SKM-1 (cell line): ENCODE results near the gene CERS4.
A peak's percentile ranks its signal among the peaks of the same experiment; 100 is the strongest.
"Not testable (repeated sequence)": the region's sequence is repeated elsewhere in the genome, so short reads cannot be mapped to it uniquely, and the experiment has no call there.

ENCODE experiments used
- DNase-seq: peaks from one replicate; lab custom pipeline; 2025; ENCODE audit not compliant: unreplicated experiment; lab: John Stamatoyannopoulos, UW

Gene CERS4

GRCh38 chr19:8241646-8242045, 32.5 kb downstream of the CERS4 start:
- no peak for DNase-seq

GRCh38 chr19:8242211-8242821, 33.1 kb downstream of the CERS4 start:
- DNase-seq, result peak; percentile 26

GRCh38 chr19:8243146-8243545, 34.0 kb downstream of the CERS4 start:
- no peak for DNase-seq

- no peak for DNase-seq
These were observed 35.3 kb downstream of the CERS4 start for GRCh38 chr19:8244442-8244841.

GRCh38 chr19:8245869-8246835, 37.0 kb downstream of the CERS4 start:
- no peak for DNase-seq

- DNase-seq, result not testable (repeated sequence)
These were observed 38.1 kb downstream of the CERS4 start for GRCh38 chr19:8247129-8247890.

- DNase-seq, result no peak
These were observed 39.5 kb downstream of the CERS4 start for GRCh38 chr19:8248348-8249328.

DNA sequence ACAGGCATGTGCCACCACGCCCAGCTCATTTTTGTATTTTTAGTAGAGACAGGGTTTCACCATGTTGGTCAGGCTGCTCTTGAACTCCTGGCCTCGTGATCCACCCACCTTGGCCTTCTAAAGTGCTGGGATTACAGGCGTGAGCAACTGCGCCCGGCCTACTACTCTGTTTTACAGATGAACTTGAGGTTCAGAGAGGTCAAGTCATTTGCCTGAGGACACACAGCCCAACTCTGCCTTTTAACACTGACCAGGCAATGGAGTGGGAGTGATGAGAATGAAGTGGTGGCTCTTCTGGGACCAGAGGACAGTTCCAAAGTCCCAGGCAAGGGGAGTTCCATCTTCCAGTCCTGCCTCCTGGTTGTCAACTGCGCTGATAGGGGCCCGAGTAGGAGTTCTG, 41.4 kb downstream of the CERS4 start:
- DNase-seq, result no peak

DNA sequence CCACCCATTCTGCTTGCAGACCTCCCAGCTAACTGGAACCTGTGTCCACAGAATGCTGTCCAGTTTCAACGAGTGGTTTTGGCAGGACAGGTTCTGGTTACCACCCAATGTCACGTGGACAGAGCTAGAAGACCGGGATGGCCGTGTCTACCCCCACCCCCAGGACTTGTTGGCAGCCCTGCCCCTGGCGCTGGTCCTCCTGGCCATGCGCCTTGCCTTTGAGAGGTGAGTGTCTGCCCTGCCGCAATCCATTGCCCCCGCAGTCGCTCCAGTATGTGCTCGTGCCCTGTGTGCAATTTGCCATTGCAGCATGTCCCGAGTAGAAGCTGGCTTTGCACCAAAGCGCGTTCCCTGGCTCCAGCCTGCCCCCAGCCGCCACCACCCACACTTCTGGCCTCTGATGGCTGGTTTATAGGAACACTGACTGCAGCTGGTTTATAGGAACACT, 41.9 kb downstream of the CERS4 start:
- DNase-seq, result no peak

- DNase-seq, result peak; percentile 35
These were observed 43.9 kb downstream of the CERS4 start for GRCh38 chr19:8252922-8253589.

DNA sequence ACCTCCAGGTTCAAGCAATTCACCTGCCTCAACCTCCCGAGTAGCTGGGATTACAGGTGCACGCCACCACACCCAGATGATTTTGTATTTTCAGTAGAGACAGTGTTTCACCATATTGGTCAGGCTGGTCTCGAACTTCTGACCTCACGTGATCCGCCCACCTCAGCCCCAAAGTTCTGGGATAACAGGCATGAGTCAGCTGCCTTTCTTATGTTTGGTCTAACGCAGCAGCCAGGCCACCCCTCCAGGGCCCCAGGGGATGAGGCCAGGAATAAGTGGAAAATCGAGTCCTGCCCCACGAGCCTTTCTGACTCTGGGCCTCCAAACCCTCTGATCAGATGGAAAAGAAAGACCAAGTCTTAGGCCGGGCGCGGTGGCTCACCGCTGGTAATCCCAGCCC, 44.5 kb downstream of the CERS4 start:
- no peak for DNase-seq

DNA sequence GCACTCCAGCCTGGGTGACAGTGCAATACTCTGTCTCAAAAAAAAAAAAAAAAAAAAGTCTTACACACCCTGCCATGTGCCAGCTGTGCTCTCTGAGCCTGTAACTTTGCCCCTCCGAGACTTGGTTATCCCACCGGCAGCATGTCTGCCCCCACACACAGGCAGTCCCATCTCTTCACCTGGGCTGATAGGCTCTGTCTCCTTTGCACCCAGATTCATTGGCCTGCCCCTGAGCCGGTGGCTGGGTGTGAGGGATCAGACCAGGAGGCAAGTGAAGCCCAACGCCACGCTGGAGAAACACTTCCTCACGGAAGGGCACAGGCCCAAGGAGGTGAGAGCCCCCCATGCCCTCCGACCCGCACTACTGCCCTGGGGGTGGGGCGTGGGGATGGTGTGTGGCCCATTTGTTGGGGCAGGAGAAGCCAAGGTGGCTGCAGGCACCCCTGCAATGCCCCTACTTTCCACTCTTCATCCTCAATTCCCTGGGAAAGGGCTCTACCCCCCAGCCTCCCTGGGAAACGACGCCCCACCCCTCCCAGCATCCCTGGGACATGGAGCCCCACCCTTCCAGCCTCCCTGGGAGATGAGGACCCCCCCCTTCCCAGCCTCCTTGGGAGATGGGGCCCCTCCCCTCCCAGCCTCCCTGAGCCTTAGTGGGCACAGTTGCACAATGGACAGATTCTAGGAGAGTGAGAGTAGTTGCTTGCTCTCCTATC, 45.3 kb downstream of the CERS4 start:
- no peak for DNase-seq

- DNase-seq, result no peak
These were observed 46.4 kb downstream of the CERS4 start for GRCh38 chr19:8255426-8256125.

DNA sequence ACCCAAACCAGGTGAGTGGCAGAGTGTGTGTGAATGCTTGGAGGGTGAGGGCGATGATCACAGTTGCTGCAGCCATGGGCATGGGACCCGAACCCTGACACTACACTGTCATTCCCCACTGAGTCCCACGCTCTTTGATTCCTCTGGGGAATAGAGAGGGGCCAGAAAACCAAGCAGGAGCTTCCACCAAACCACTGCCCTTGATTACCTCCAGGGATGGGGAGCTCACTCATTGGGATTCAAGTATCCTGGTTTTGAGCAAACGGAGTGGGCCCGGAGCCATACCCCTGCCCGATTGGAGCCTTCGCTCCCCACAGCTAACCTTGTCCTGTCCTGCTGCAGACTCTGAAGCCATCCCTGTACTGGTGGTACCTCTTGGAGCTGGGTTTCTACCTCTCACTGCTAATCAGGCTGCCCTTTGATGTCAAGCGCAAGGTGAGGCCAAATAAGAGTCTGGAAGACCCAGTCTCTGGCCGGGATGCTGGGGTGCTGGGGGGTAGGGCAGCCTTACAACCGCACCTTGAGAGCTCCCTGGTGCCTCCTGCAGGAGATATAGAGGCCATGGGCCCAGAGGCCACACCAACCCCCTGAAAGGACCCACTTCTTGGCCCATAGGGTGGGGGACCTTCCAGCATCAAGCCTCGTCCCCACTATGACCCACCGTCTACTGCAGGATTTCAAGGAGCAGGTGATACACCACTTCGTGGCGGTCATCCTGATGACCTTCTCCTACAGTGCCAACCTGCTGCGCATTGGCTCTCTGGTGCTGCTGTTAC, 47.3 kb downstream of the CERS4 start:
- no peak for DNase-seq

GRCh38 chr19:8257052-8257443, 47.9 kb downstream of the CERS4 start:
- DNase-seq, result no peak

- no peak for DNase-seq
These were observed 50.2 kb downstream of the CERS4 start for GRCh38 chr19:8259142-8259921.

GRCh38 chr19:8259922-8260247, 50.7 kb downstream of the CERS4 start:
- DNase-seq, result no peak
